Putamen (tissue), 1 donor: Measurements from ENCODE around the gene GOT2.
"Not testable (repeated sequence)": the region's sequence is repeated elsewhere in the genome, so short reads cannot be mapped to it uniquely, and the experiment has no call there.

Experiments
- DNase-seq: peaks from one replicate; pipeline ENCODE4 v3.0.0-alpha.2; 2016; ENCODE audit warnings: low spot score

GOT2 gene

GRCh38 chr16:58717994-58718393 is 16.1 kb downstream of the GOT2 start:
- DNase-seq: no peak

GRCh38 chr16:58716468-58716867 is 17.6 kb downstream of the GOT2 start:
- DNase-seq: no peak

GRCh38 chr16:58713742-58714141 is 20.4 kb downstream of the GOT2 start:
- no peak for DNase-seq

GRCh38 chr16:58709333-58709732 is 24.8 kb downstream of the GOT2 start:
- no peak for DNase-seq

- no peak for DNase-seq
Observed at GRCh38 chr16:58699151-58699550, 35.0 kb downstream of the GOT2 start.

- no peak for DNase-seq
Observed at GRCh38 chr16:58695368-58695767, 38.7 kb downstream of the GOT2 start.

- DNase-seq: no peak
Observed at GRCh38 chr16:58692450-58692849, 41.7 kb downstream of the GOT2 start.

GRCh38 chr16:58686985-58687706 is 47.0 kb downstream of the GOT2 start:
- not testable (repeated sequence) for DNase-seq

GRCh38 chr16:58685084-58685449 is 49.0 kb downstream of the GOT2 start:
- no peak for DNase-seq

- peak; percentile 89 for DNase-seq
Observed at GRCh38 chr16:58684354-58685083, 49.6 kb downstream of the GOT2 start, which contains the start of gene SLC38A7. Gene SLC38A7 (minus strand): TSS chr16:58684770. CDS start chr16:58680126, 4,644 bp downstream.

GRCh38 chr16:58684001-58684353 is 50.1 kb downstream of the GOT2 start:
- no peak for DNase-seq

GRCh38 chr16:58679763-58680162 is 54.4 kb downstream of the GOT2 start:
- no peak for DNase-seq

- peak; percentile 34 for DNase-seq
Observed at GRCh38 chr16:58678716-58679115, 55.4 kb downstream of the GOT2 start.

- DNase-seq: no peak
Observed at GRCh38 chr16:58678269-58678668, 55.8 kb downstream of the GOT2 start.

GRCh38 chr16:58670946-58671583 is 63.1 kb downstream of the GOT2 start:
- DNase-seq: no peak

- DNase-seq: no peak
Observed at GRCh38 chr16:58670177-58670576, 63.9 kb downstream of the GOT2 start.

- DNase-seq: no peak
Observed at GRCh38 chr16:58665200-58665599, 68.9 kb downstream of the GOT2 start.

- DNase-seq: peak; percentile 48
Observed at GRCh38 chr16:58661199-58661830, 72.8 kb downstream of the GOT2 start.

GRCh38 chr16:58659911-58660310 is 74.2 kb downstream of the GOT2 start:
- DNase-seq: not testable (repeated sequence)

GRCh38 chr16:58658796-58659211 is 75.3 kb downstream of the GOT2 start:
- no peak for DNase-seq
